K562 (cell line): Measurements from ENCODE around the gene PALMD. TPM values are rescaled to one million over a fixed set of nuclear protein-coding genes. Genes with fewer than 3 reads are reported as not detected.

Experiments used
- ATAC-seq: fragments of 200-7000 bp; cut with Tn5 transposase; 3 replicates; pipeline ENCODE4 v1.9.1; 2020; ENCODE audit warnings: moderate library complexity
- BruUV-seq: library from RNA; stranded (reverse); fragments of 400-500 nt; replicated peaks from 2 replicates; lab custom pipeline; 2021; lab: Mats Ljungman, UMichigan
- CTCF ChIA-PET: fragments of 300-600 bp; formaldehyde crosslinking; extraction: SDS; loops from one replicate; lab custom pipeline; 2021; ENCODE audit warnings: low intra/inter-chr PET ratio; lab: Yijun Ruan, JAX
- POLR2A ChIA-PET: fragments of 300-600, 350-650 bp; sonication (Branson Sonifier 250); formaldehyde crosslinking; extraction: SDS; loops from one replicate; lab custom pipeline; 2021; ENCODE audit warnings: antibody characterized with exemption, inconsistent platforms; lab: Yijun Ruan, JAX
- DNase-seq, 4 experiments: peaks; one replicate each; pipeline versions ENCODE4 v3.0.0 to v3.0.0-alpha.2; 2011 to 2018; ENCODE audit warnings: low spot score in 3 of 4, mixed read lengths in 3 of 4; ENCODE audit errors: extremely low read depth in 1 of 4
- FAIRE-seq: peaks from 2 replicates; lab custom pipeline; 2011; peaks lifted over from hg19 to GRCh38; lab: Jason Lieb, UNC
- H2AFZ ChIP-seq: 2 replicates; pipeline ENCODE4 v1.6.0; 2011; ENCODE audit warnings: low read depth, low read length, control low read depth, inconsistent platforms
- H3K27ac ChIP-seq: fragments of 200-600 bp; 3 replicates; pipeline ENCODE4 v1.8.0; 2011; ENCODE audit warnings: low read depth, mild to moderate bottlenecking, control low read depth, inconsistent platforms, low read length, moderate library complexity, mixed read lengths; ENCODE audit errors: extremely low read depth
- H3K27me3 ChIP-seq, 2 experiments: fragments of 300-600 bp in 1 of 2; 2 replicates in 1 of 2; 3 replicates in 1 of 2; pipeline versions ENCODE4 v1.6.0 to v1.8.0; 2011; ENCODE audit warnings: inconsistent platforms in 2 of 2, low read length in 2 of 2, mild to moderate bottlenecking in 1 of 2, mixed read lengths in 1 of 2, moderate library complexity in 1 of 2; ENCODE audit not compliant: control insufficient read depth in 2 of 2, insufficient read depth in 2 of 2
- H3K36me3 ChIP-seq: fragments of 300-600 bp; 3 replicates; pipeline ENCODE4 v1.8.0; 2011; ENCODE audit warnings: mild to moderate bottlenecking, low read length, inconsistent platforms; ENCODE audit not compliant: control insufficient read depth, insufficient read depth
- H3K4me1 ChIP-seq, 2 experiments: fragments of 200-600 bp in 1 of 2; replicated peaks in 1 of 2; 2 replicates in 1 of 2; 3 replicates in 1 of 2; pipeline versions ENCODE4 v1.5.1 to v1.8.0; 2011; ENCODE audit warnings: inconsistent platforms in 2 of 2, low read length in 2 of 2, mild to moderate bottlenecking in 1 of 2, mixed read lengths in 1 of 2, moderate library complexity in 1 of 2; ENCODE audit not compliant: control insufficient read depth in 2 of 2, insufficient read depth in 2 of 2
- H3K4me2 ChIP-seq: 2 replicates; pipeline ENCODE4 v1.6.1; 2011; ENCODE audit warnings: low read length, control low read depth, inconsistent platforms, mixed read lengths; ENCODE audit not compliant: insufficient read depth
- H3K4me3 ChIP-seq: fragments of 200-600 bp; sonication (generic), shearing (Covaris generic); 2 replicates; pipeline ENCODE4 v1.5.1; 2016; ENCODE audit warnings: control low read depth, inconsistent platforms
- H3K79me2 ChIP-seq: fragments of 200-600 bp; 3 replicates; pipeline ENCODE4 v1.8.0; 2011; ENCODE audit warnings: low read length, inconsistent platforms; ENCODE audit not compliant: control insufficient read depth, insufficient read depth
- H3K9ac ChIP-seq, 2 experiments: 2 replicates each; pipeline versions ENCODE4 v1.6.0 to v1.6.1; 2011; ENCODE audit warnings: low read depth in 2 of 2, low read length in 2 of 2, control low read depth in 1 of 2, inconsistent platforms in 1 of 2, mild to moderate bottlenecking in 1 of 2, mixed read lengths in 1 of 2; ENCODE audit not compliant: insufficient read depth in 1 of 2
- H3K9me1 ChIP-seq: one replicate; pipeline ENCODE4 v1.6.0; 2011; ENCODE audit warnings: inconsistent platforms, mild to moderate bottlenecking, low read length, moderate library complexity; ENCODE audit not compliant: control insufficient read depth, insufficient read depth
- H3K9me3 ChIP-seq: replicated peaks from 2 replicates; pipeline ENCODE4 v1.5.1; 2011; ENCODE audit warnings: low read depth, low read length, inconsistent platforms; ENCODE audit not compliant: control insufficient read depth, insufficient read depth
- H4K20me1 ChIP-seq: replicated peaks from 2 replicates; pipeline ENCODE4 v1.6.1; 2011; ENCODE audit warnings: low read length, inconsistent platforms, mixed read lengths; ENCODE audit not compliant: control insufficient read depth, insufficient read depth
- ELF1 ChIP-seq: fragments of 200-800 bp; sonication (Bioruptor generic); IDR thresholded peaks from 2 replicates; pipeline ENCODE4 v1.6.1; 2016; ENCODE audit warnings: missing genetic modification characterization, missing compliant biosample characterization
- KAT8 ChIP-seq: fragments of 450-650 bp; IDR thresholded peaks from 2 replicates; pipeline ENCODE4 v1.6.1; 2016; ENCODE audit warnings: low read depth, mild to moderate bottlenecking
- PCBP2 ChIP-seq: fragments of 200-400 bp; formaldehyde crosslinking; IDR thresholded peaks from 2 replicates; pipeline ENCODE4 v1.6.1; 2018; ENCODE audit warnings: low read length, low read depth, mild to moderate bottlenecking, moderate library complexity; ENCODE audit not compliant: poor library complexity, severe bottlenecking
- POLR2B ChIP-seq: fragments of 450-650 bp; IDR thresholded peaks from 2 replicates; pipeline ENCODE4 v1.6.1; 2018; ENCODE audit warnings: low read depth; ENCODE audit not compliant: partially characterized antibody
- POLR2G ChIP-seq: fragments of 200-400 bp; formaldehyde crosslinking; IDR thresholded peaks from 2 replicates; pipeline ENCODE4 v1.6.1; 2017; ENCODE audit warnings: low read depth, mild to moderate bottlenecking, antibody characterized with exemption, low read length, moderate library complexity
- WGBS: fragments of 100-300 bp; shearing (Covaris generic); methylation state at CpG from one replicate; pipeline ENCODE4 v1.1.6; 2016; ENCODE audit warnings: low coverage, mixed read lengths; ENCODE audit not compliant: insufficient coverage; ENCODE audit errors: missing lambda C conversion rate; 5-methylcytosine and 5-hydroxymethylcytosine counted together
- in situ Hi-C: fragments of 300-500 bp; cut with MboI; formaldehyde crosslinking; loops from 4 replicates; pipeline ENCODE4 v1.15.0; 2018; ENCODE audit warnings: inconsistent platforms, mixed read lengths
- intact Hi-C: fragments of 100-400 bp; cut with micrococcal nuclease; formaldehyde crosslinking; loops from 2 replicates; pipeline ENCODE4 v1.14.2; 2022
- polyA plus RNA-seq, 8 experiments: library from polyadenylated mRNA; depleted of rRNA in 4 of 8; stranded (reverse) in 5 of 8; unstranded in 3 of 8; fragments of >200 nt; fragmentation: Nextera tagmentation in 2 of 8; fragmentation: Illumina TruSeq in 1 of 8; extraction: Ambion mirVana in 2 of 8; extraction: Trizol in 1 of 8; gene quantifications; 2 replicates each; pipeline versions ENCODE4 v1.2.1 to v1.2.3, GENCODE V29; 2011 to 2014; ENCODE audit warnings: inconsistent platforms in 1 of 8, missing spikeins in 1 of 8
- total RNA-seq, 7 experiments: library from RNA; depleted of rRNA in 6 of 7; stranded (reverse); fragments of >200 nt in 6 of 7; fragmentation: Illumina TruSeq in 2 of 7; extraction: Trizol in 2 of 7; gene quantifications; 2 replicates each; pipeline versions ENCODE4 v1.2.1 to v1.2.3, GENCODE V29; 2011 to 2021; ENCODE audit warnings: low replicate concordance in 1 of 7
- TF ChIP-seq, protein P1 (sequence below): fragments of 250-450 bp; sonication (Bioruptor Pico); IDR thresholded peaks from 2 replicates; pipeline ENCODE4 v1.8.0; 2021; ENCODE audit warnings: borderline replicate concordance, mild to moderate bottlenecking, moderate library complexity; ENCODE audit not compliant: poor library complexity, severe bottlenecking
- TF ChIP-seq, protein P2 (sequence below), 2 experiments: fragments of 450-650 bp; IDR thresholded peaks; 2 replicates each; pipeline ENCODE4 v1.6.1; 2018; ENCODE audit warnings: mild to moderate bottlenecking in 2 of 2, low read depth in 1 of 2; ENCODE audit not compliant: partially characterized antibody in 2 of 2
- TF ChIP-seq, protein P3 (sequence below): fragments of 250-450 bp; sonication (Bioruptor Pico); IDR thresholded peaks from 2 replicates; pipeline ENCODE4 v1.4.0; 2020; ENCODE audit warnings: mild to moderate bottlenecking

PALMD gene
- total and polyA plus RNA-seq, 9 of the 15 experiments (the other 6 are each of a cell fraction or from before 2014, with no cell fraction given), result 2.7 to 13.5 (median 5.4) TPM

DNA sequence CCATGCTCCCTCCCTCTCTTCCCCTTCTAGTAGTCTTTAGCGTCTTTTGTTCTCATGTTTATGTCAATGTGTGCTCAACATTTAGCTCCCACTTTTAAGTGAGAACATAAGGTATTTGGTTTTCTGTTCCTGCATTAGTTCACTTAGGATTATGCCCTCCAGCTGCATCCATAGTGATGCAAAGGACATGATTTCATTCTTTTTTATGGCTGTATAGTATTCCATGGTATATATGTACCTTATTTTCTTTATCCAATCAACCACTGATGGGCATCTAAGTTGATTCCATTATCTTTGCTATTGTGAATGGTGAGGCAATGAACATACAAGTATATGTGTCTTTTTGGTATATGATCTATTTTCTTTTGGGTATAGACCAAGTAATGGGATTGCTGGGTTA is 38.3 kb upstream of the PALMD start (continued):
- TF ChIP-seq POLR2G, result no peak
- no peak for TF ChIP-seq POLR2B
- no peak for TF ChIP-seq KAT8
- TF ChIP-seq, protein P1, sequence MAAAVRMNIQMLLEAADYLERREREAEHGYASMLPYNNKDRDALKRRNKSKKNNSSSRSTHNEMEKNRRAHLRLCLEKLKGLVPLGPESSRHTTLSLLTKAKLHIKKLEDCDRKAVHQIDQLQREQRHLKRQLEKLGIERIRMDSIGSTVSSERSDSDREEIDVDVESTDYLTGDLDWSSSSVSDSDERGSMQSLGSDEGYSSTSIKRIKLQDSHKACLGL (CRISPR knock-in tag), result no peak

DNA sequence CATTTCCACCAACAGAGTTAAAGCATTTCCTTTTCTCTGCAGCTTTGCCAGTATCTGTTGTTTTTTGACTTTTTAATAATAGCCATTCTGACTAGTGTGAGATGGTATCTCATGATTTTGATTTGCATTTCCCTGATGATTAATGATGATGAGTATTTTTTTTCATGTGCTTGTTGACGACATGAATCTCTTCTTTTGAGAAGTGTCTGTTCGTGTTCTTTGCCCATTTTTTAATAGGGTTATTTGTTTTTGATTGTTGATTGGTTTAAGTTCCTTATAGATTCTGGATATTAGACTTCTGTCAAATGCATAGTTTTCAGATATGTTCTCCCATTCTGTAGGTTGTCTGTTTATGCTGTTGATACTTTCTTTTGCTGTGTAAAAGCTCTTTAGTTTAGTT is 37.9 kb upstream of the PALMD start:
- WGBS, result 56% methylated on average over 2 of the region's 2 CpGs
- Histone ChIP-seq H3K36me3 (no peaks in the 10 kb centered on the region), H3K4me1 (no peaks in the 10 kb centered on the region), H3K9me1 (no peaks in the 10 kb centered on the region), H3K4me3 (no peak overlapping the region), H3K27ac (no peak overlapping the region), H4K20me1 (no peaks in the 10 kb centered on the region), H3K4me2 (no peak overlapping the region), H2AFZ (no peak overlapping the region), H3K79me2 (no peaks in the 10 kb centered on the region), H3K27me3 (no peaks in the 10 kb centered on the region), H3K9ac (no peak overlapping the region), H3K9me3 (peaks cover 6% of the 10 kb centered on the region; the same call in 1 of the 2 replicates)
- DNase-seq, result no peak
- POLR2A ChIA-PET, result no interaction called here
- BruUV-seq, result no TSS peak
- CTCF ChIA-PET, result no interaction called here
- TF ChIP-seq, protein P2, sequence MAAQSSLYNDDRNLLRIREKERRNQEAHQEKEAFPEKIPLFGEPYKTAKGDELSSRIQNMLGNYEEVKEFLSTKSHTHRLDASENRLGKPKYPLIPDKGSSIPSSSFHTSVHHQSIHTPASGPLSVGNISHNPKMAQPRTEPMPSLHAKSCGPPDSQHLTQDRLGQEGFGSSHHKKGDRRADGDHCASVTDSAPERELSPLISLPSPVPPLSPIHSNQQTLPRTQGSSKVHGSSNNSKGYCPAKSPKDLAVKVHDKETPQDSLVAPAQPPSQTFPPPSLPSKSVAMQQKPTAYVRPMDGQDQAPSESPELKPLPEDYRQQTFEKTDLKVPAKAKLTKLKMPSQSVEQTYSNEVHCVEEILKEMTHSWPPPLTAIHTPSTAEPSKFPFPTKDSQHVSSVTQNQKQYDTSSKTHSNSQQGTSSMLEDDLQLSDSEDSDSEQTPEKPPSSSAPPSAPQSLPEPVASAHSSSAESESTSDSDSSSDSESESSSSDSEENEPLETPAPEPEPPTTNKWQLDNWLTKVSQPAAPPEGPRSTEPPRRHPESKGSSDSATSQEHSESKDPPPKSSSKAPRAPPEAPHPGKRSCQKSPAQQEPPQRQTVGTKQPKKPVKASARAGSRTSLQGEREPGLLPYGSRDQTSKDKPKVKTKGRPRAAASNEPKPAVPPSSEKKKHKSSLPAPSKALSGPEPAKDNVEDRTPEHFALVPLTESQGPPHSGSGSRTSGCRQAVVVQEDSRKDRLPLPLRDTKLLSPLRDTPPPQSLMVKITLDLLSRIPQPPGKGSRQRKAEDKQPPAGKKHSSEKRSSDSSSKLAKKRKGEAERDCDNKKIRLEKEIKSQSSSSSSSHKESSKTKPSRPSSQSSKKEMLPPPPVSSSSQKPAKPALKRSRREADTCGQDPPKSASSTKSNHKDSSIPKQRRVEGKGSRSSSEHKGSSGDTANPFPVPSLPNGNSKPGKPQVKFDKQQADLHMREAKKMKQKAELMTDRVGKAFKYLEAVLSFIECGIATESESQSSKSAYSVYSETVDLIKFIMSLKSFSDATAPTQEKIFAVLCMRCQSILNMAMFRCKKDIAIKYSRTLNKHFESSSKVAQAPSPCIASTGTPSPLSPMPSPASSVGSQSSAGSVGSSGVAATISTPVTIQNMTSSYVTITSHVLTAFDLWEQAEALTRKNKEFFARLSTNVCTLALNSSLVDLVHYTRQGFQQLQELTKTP (IDR thresholded peaks at IDR 0.05; ENCODE audit: low read depth in 1 of 2, partially characterized antibody in 2 of 2), result peak in 1 of 2 experiments; percentile 96
- TF ChIP-seq PCBP2, result no peak
- TF ChIP-seq ELF1 (tag), result no peak
- TF ChIP-seq, protein P3, sequence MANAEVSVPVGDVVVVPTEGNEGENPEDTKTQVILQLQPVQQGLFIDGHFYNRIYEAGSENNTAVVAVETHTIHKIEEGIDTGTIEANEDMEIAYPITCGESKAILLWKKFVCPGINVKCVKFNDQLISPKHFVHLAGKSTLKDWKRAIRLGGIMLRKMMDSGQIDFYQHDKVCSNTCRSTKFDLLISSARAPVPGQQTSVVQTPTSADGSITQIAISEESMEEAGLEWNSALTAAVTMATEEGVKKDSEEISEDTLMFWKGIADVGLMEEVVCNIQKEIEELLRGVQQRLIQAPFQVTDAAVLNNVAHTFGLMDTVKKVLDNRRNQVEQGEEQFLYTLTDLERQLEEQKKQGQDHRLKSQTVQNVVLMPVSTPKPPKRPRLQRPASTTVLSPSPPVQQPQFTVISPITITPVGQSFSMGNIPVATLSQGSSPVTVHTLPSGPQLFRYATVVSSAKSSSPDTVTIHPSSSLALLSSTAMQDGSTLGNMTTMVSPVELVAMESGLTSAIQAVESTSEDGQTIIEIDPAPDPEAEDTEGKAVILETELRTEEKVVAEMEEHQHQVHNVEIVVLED (CRISPR knock-in tag), result no peak
- in situ Hi-C loops, result no loop called here
- FAIRE-seq, result peak; percentile 32
- intact Hi-C loops, result no loop called here
- ATAC-seq, result no peak
